ENCODE measurements around the gene GPR151. TPM values are rescaled to one million over a fixed set of nuclear protein-coding genes. Genes with fewer than 3 reads are reported as not detected.

GPR151 gene
- total and polyA plus RNA-seq, 2 of the 8 experiments (the other 6 are each of a cell fraction or from before 2014, with no cell fraction given), result 0.03 TPM; not detected in 1

- TF ChIP-seq HDAC2 (IDR thresholded peaks at IDR 0.05; ENCODE audit: borderline replicate concordance in 1 of 2, low read depth in 2 of 2, low read length in 2 of 2) (no peak), TCF12 (IDR thresholded peaks at IDR 0.05; ENCODE audit: low read depth, low read length) (no peak), GABPA (IDR thresholded peaks at IDR 0.05; ENCODE audit: borderline replicate concordance, insufficient read depth, low read length) (no peak), BACH1 (IDR thresholded peaks at IDR 0.05; ENCODE audit: low read length) (0 out of 2 replicates have a peak, but pooled peaks have one; percentile 16)
- TF ChIP-seq, protein P1, sequence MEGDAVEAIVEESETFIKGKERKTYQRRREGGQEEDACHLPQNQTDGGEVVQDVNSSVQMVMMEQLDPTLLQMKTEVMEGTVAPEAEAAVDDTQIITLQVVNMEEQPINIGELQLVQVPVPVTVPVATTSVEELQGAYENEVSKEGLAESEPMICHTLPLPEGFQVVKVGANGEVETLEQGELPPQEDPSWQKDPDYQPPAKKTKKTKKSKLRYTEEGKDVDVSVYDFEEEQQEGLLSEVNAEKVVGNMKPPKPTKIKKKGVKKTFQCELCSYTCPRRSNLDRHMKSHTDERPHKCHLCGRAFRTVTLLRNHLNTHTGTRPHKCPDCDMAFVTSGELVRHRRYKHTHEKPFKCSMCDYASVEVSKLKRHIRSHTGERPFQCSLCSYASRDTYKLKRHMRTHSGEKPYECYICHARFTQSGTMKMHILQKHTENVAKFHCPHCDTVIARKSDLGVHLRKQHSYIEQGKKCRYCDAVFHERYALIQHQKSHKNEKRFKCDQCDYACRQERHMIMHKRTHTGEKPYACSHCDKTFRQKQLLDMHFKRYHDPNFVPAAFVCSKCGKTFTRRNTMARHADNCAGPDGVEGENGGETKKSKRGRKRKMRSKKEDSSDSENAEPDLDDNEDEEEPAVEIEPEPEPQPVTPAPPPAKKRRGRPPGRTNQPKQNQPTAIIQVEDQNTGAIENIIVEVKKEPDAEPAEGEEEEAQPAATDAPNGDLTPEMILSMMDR (IDR thresholded peaks at IDR 0.05; ENCODE audit: control extremely low read depth in 1 of 3, insufficient read depth in 1 of 3, low read depth in 1 of 3, low read length in 3 of 3), result peak; percentile 61 to 92 (median 82)
Observed at GRCh38 chr5:146533260-146533857, 17.4 kb upstream of the GPR151 start (continued).
